WTC11 (cell line): ENCODE results near the gene RIOX2.

ENCODE experiments used
- CREM ChIP-seq: sonication (generic); formaldehyde crosslinking; IDR thresholded peaks from 2 replicates; pipeline ENCODE4 v1.8.1; 2022; ENCODE audit warnings: mild to moderate bottlenecking, missing genetic modification reagents, moderate library complexity
- CTCF ChIP-seq: fragments of 200-600 bp; IDR thresholded peaks from 2 replicates; pipeline ENCODE4 v1.8.0; 2022; ENCODE audit warnings: antibody characterized with exemption
- E2F1 ChIP-seq: sonication (generic); formaldehyde crosslinking; IDR thresholded peaks from 2 replicates; pipeline ENCODE4 v1.8.0; 2022; ENCODE audit warnings: mild to moderate bottlenecking, missing genetic modification reagents
- E2F5 ChIP-seq: sonication (generic); formaldehyde crosslinking; IDR thresholded peaks from 2 replicates; pipeline ENCODE4 v1.8.1; 2022; ENCODE audit warnings: mild to moderate bottlenecking, moderate library complexity, missing genetic modification reagents
- GABPB1 ChIP-seq: sonication (generic); formaldehyde crosslinking; IDR thresholded peaks from 2 replicates; pipeline ENCODE4 v1.8.1; 2023; ENCODE audit warnings: mild to moderate bottlenecking, missing genetic modification reagents
- MLX ChIP-seq: sonication (generic); formaldehyde crosslinking; IDR thresholded peaks from 2 replicates; pipeline ENCODE4 v1.8.1; 2023; ENCODE audit warnings: mild to moderate bottlenecking, missing genetic modification reagents, moderate library complexity
- MYBL2 ChIP-seq: sonication (generic); formaldehyde crosslinking; IDR thresholded peaks from 2 replicates; pipeline ENCODE4 v1.8.1; 2023; ENCODE audit warnings: mild to moderate bottlenecking, moderate library complexity, missing genetic modification reagents
- RELA ChIP-seq: sonication (generic); formaldehyde crosslinking; IDR thresholded peaks from 2 replicates; pipeline ENCODE4 v1.8.1; 2022; ENCODE audit warnings: missing genetic modification reagents, mild to moderate bottlenecking, borderline replicate concordance
- TEAD4 ChIP-seq: sonication (generic); formaldehyde crosslinking; IDR thresholded peaks from 2 replicates; pipeline ENCODE4 v1.8.0; 2022; ENCODE audit warnings: mild to moderate bottlenecking, missing genetic modification reagents
- ZNF416 ChIP-seq: fragments of 250-450 bp; sonication (Bioruptor Pico); IDR thresholded peaks from 2 replicates; pipeline ENCODE4 v1.9.0; 2021; ENCODE audit warnings: mild to moderate bottlenecking, inconsistent platforms
- TF ChIP-seq, protein P1 (sequence below): sonication (generic); formaldehyde crosslinking; IDR thresholded peaks from 2 replicates; pipeline ENCODE4 v1.8.1; 2023; ENCODE audit warnings: mild to moderate bottlenecking, missing genetic modification reagents, moderate library complexity
- TF ChIP-seq, protein P2 (sequence below): sonication (generic); formaldehyde crosslinking; IDR thresholded peaks from 2 replicates; pipeline ENCODE4 v1.8.0; 2022; ENCODE audit warnings: missing genetic modification reagents
- TF ChIP-seq, protein P3 (sequence below): sonication (generic); formaldehyde crosslinking; IDR thresholded peaks from 2 replicates; pipeline ENCODE4 v1.8.1; 2022; ENCODE audit warnings: low read depth, missing genetic modification reagents, borderline replicate concordance
- TF ChIP-seq, protein P4 (sequence below): sonication (generic); formaldehyde crosslinking; IDR thresholded peaks from 2 replicates; pipeline ENCODE4 v1.8.0; 2022; ENCODE audit warnings: mild to moderate bottlenecking, missing genetic modification reagents

GRCh38 chr3:98013411-98014267 is 41.4 kb upstream of the RIOX2 start:
- TF ChIP-seq, protein P1, sequence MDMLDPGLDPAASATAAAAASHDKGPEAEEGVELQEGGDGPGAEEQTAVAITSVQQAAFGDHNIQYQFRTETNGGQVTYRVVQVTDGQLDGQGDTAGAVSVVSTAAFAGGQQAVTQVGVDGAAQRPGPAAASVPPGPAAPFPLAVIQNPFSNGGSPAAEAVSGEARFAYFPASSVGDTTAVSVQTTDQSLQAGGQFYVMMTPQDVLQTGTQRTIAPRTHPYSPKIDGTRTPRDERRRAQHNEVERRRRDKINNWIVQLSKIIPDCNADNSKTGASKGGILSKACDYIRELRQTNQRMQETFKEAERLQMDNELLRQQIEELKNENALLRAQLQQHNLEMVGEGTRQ, result no peak
- TF ChIP-seq RELA (CRISPR knock-in tag) (no peak), E2F1 (no peak), CTCF (no peak), MYBL2 (CRISPR knock-in tag) (no peak), E2F5 (CRISPR knock-in tag) (no peak), ZNF416 (CRISPR knock-in tag) (no peak), TEAD4 (no peak), GABPB1 (CRISPR knock-in tag) (no peak), CREM (CRISPR knock-in tag) (no peak), MLX (CRISPR knock-in tag) (no peak)
- TF ChIP-seq, protein P2, sequence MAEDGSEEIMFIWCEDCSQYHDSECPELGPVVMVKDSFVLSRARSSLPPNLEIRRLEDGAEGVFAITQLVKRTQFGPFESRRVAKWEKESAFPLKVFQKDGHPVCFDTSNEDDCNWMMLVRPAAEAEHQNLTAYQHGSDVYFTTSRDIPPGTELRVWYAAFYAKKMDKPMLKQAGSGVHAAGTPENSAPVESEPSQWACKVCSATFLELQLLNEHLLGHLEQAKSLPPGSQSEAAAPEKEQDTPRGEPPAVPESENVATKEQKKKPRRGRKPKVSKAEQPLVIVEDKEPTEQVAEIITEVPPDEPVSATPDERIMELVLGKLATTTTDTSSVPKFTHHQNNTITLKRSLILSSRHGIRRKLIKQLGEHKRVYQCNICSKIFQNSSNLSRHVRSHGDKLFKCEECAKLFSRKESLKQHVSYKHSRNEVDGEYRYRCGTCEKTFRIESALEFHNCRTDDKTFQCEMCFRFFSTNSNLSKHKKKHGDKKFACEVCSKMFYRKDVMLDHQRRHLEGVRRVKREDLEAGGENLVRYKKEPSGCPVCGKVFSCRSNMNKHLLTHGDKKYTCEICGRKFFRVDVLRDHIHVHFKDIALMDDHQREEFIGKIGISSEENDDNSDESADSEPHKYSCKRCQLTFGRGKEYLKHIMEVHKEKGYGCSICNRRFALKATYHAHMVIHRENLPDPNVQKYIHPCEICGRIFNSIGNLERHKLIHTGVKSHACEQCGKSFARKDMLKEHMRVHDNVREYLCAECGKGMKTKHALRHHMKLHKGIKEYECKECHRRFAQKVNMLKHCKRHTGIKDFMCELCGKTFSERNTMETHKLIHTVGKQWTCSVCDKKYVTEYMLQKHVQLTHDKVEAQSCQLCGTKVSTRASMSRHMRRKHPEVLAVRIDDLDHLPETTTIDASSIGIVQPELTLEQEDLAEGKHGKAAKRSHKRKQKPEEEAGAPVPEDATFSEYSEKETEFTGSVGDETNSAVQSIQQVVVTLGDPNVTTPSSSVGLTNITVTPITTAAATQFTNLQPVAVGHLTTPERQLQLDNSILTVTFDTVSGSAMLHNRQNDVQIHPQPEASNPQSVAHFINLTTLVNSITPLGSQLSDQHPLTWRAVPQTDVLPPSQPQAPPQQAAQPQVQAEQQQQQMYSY (CRISPR knock-in tag), result no peak
- TF ChIP-seq, protein P3, sequence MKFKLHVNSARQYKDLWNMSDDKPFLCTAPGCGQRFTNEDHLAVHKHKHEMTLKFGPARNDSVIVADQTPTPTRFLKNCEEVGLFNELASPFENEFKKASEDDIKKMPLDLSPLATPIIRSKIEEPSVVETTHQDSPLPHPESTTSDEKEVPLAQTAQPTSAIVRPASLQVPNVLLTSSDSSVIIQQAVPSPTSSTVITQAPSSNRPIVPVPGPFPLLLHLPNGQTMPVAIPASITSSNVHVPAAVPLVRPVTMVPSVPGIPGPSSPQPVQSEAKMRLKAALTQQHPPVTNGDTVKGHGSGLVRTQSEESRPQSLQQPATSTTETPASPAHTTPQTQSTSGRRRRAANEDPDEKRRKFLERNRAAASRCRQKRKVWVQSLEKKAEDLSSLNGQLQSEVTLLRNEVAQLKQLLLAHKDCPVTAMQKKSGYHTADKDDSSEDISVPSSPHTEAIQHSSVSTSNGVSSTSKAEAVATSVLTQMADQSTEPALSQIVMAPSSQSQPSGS, result no peak
- TF ChIP-seq, protein P4, sequence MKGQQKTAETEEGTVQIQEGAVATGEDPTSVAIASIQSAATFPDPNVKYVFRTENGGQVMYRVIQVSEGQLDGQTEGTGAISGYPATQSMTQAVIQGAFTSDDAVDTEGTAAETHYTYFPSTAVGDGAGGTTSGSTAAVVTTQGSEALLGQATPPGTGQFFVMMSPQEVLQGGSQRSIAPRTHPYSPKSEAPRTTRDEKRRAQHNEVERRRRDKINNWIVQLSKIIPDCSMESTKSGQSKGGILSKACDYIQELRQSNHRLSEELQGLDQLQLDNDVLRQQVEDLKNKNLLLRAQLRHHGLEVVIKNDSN (CRISPR knock-in tag), result no peak
